C4-2B (cell line): Measurements from ENCODE around the gene PARVA.

Experiments used
- H3K27ac ChIP-seq: fragments of 450-650 bp; 2 replicates; pipeline ENCODE4 v1.5.1; 2017
- CTCF ChIP-seq: fragments of 450-650 bp; conservative IDR thresholded peaks from 2 replicates; pipeline ENCODE4 v1.5.1; 2017; ENCODE audit warnings: mild to moderate bottlenecking
- ZFX ChIP-seq: fragments of 450-650 bp; IDR thresholded peaks from 2 replicates; pipeline ENCODE4 v1.6.1; 2017

The PARVA gene

GRCh38 chr11:12465332-12465731 lies 88.0 kb downstream of the PARVA start:
- no peak overlapping the region for H3K27ac ChIP-seq
- TF ChIP-seq CTCF (no peak), ZFX (no peak)

GRCh38 chr11:12467610-12468009 lies 90.2 kb downstream of the PARVA start:
- TF ChIP-seq CTCF, result no peak
- TF ChIP-seq ZFX, result no peak
- H3K27ac ChIP-seq, result no peak overlapping the region

GRCh38 chr11:12469451-12469850 lies 92.1 kb downstream of the PARVA start:
- no peak for TF ChIP-seq CTCF
- TF ChIP-seq ZFX, result no peak
- H3K27ac ChIP-seq, result no peak overlapping the region

- H3K27ac ChIP-seq, result no peak overlapping the region
- TF ChIP-seq ZFX (no peak), CTCF (no peak)
Observed at GRCh38 chr11:12470236-12470635, 92.9 kb downstream of the PARVA start.

GRCh38 chr11:12472401-12473005 lies 95.1 kb downstream of the PARVA start:
- no peak overlapping the region for H3K27ac ChIP-seq
- TF ChIP-seq ZFX (no peak), CTCF (no peak)

- TF ChIP-seq ZFX, result no peak
- TF ChIP-seq CTCF, result no peak
- no peak overlapping the region for H3K27ac ChIP-seq
Observed at GRCh38 chr11:12473381-12473780, 96.0 kb downstream of the PARVA start.

GRCh38 chr11:12474871-12475270 lies 97.5 kb downstream of the PARVA start:
- no peak for TF ChIP-seq ZFX
- TF ChIP-seq CTCF, result no peak

More at GRCh38 chr11:12474871-12475270, 97.5 kb downstream of the PARVA start:
- no peak overlapping the region for H3K27ac ChIP-seq
